ENCODE results near the gene SEMA4A.

SEMA4A gene

GRCh38 chr1:156135930-156136871, 17.2 kb upstream of the SEMA4A start:
- DNase-seq (ENCODE audit: low read depth in 2 of 2) = no peak

DNA sequence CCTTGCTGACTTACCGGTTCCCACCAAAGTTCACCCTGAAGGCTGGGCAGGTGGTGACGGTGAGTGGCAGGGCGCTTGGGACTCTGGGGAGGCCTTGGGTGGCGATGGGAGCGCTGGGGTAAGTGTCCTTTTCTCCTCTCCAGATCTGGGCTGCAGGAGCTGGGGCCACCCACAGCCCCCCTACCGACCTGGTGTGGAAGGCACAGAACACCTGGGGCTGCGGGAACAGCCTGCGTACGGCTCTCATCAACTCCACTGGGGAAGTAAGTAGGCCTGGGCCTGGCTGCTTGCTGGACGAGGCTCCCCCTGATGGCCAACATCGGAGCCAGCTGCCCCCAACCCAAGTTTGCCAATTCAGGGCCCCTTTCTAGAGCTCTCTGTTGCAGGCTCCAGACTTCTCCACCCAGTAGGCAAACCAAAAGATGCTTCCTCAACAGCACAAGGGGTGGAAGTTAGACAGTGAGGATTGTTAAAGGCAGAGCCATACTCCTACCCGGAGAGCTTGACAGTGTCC, 16.4 kb upstream of the SEMA4A start:
- no peak for DNase-seq (ENCODE audit: low read depth in 2 of 2)

- no peak for DNase-seq (ENCODE audit: low read depth in 2 of 2)
Measured at GRCh38 chr1:156138458-156138867, 14.9 kb upstream of the SEMA4A start.

GRCh38 chr1:156140879-156141707, 12.3 kb upstream of the SEMA4A start:
- DNase-seq (ENCODE audit: low read depth in 2 of 2) = no peak

GRCh38 chr1:156143765-156144489, 9.5 kb upstream of the SEMA4A start:
- DNase-seq (ENCODE audit: low read depth in 2 of 2) = no peak

- DNase-seq (ENCODE audit: low read depth in 2 of 2) = no peak
Measured at GRCh38 chr1:156144742-156145141, 8.6 kb upstream of the SEMA4A start.

- DNase-seq (ENCODE audit: low read depth in 2 of 2) = no peak
Measured at GRCh38 chr1:156145650-156146019, 7.8 kb upstream of the SEMA4A start.

DNA sequence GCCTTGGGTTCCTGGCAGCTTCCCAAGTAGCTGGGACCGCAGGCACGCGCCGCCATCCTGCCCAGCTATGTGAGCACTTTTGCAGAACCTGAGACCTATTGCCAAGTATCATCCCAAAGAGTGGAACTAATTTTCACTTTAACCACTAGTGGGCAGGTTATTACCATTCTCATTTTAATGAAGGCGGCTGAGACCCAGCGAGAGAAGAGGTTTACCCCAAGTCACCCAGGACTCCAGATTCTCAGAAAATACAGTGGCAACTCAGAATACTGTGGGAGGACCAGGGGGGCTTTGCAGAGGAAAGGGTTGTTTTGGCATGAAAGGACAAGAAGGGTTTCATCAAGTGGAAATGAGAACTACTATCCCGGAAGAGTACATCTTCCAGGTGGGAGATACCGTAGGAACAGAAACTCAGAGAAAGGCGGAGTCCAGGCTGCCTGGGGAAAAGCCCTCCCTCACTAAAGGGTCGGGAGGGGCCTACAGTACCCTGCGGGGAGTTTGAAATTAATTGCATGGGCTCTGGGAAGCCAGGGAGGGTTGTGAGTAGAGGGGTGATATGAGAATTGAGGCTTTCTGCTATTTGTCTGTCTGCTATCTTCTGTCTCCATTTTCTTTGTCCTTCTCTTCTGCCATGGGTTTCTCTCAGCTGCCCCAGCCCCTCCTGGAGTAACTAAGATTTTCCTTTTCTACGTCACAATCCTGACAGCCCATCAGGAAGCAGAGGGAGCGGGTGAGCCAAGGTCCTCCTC, 7.2 kb upstream of the SEMA4A start:
- DNase-seq (ENCODE audit: low read depth in 2 of 2) = peak in 1 of 2 donors; percentile 46

DNA sequence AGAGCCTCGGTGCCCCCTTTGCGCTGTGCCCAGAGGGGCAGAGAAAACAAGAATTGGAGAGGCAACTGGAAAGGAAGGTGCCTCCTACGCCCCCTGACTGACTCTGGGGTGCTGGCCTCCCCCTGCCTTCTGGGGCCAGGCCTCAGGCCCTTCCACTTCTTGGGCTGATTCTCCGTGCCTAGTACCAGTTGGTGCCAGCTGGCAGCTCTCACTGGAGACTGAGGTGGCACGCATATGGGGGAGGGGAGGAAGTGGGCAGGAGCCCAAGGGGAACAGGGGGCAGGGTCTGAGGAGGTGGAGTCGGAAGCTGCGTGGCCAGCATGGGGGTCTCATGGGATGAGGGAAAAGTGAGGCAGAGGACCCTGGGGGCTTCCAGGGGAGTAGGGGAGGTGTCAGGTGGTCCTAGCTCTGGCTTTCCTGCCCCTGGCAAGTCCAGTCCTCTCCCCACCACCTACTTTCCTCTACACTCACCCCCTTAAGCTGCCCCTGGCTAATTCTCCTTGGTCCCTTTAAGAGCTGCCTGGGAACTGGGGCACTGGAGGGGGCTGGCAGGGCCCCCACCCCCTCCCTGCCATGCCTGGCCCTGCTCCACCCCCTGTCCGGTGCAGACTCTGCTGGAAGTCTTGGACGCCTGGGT, 6.5 kb upstream of the SEMA4A start:
- no peak for DNase-seq (ENCODE audit: low read depth in 2 of 2)

- DNase-seq (ENCODE audit: low read depth in 2 of 2) = no peak
Measured at GRCh38 chr1:156148216-156148615, 5.2 kb upstream of the SEMA4A start.

- no peak for DNase-seq (ENCODE audit: low read depth in 2 of 2)
Measured at GRCh38 chr1:156149374-156150332, 3.7 kb upstream of the SEMA4A start.

DNA sequence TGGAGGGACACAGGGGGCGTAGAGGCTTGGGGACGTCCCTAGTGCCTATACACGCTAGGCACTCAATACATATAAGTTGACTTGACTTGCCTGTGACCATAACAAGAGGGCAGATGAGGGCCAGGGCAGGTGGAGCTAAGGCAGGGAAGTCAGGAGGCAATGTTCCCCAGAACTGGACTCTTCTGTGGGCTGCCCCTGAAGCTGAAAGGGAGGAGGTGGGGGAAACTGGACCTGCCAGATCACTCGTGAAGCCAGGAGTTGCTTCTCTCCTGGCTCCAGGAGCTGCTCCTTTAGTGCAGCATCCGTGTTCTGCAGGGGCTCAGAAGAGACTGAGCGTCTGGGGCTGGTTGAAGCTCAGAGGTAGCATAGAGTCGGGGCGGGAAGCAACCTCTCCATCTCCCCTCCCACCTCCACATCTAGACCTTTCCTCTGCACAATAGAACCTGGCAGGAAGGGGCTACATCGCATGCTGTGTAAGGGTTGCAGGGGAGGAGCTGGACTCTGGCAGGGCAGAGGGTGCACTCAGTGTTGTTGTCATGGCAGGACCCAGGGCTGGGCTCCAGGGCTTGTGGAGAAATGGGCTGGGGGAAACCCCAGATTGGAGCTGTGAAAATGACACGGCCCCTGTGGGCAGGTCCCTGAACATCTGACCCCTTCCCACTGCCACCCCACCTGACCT, 2.9 kb upstream of the SEMA4A start:
- no peak for DNase-seq (ENCODE audit: low read depth in 2 of 2)

GRCh38 chr1:156151093-156151688, 2.2 kb upstream of the SEMA4A start:
- DNase-seq (ENCODE audit: low read depth in 2 of 2) = no peak

- no peak for DNase-seq (ENCODE audit: low read depth in 2 of 2)
Measured at GRCh38 chr1:156152628-156153027, 757 bp upstream of the SEMA4A start.

GRCh38 chr1:156154317-156154749, 948 bp downstream of the SEMA4A start:
- DNase-seq (ENCODE audit: low read depth in 2 of 2) = no peak

GRCh38 chr1:156155756-156156510, 2.5 kb downstream of the SEMA4A start:
- no peak for DNase-seq (ENCODE audit: low read depth in 2 of 2)

DNA sequence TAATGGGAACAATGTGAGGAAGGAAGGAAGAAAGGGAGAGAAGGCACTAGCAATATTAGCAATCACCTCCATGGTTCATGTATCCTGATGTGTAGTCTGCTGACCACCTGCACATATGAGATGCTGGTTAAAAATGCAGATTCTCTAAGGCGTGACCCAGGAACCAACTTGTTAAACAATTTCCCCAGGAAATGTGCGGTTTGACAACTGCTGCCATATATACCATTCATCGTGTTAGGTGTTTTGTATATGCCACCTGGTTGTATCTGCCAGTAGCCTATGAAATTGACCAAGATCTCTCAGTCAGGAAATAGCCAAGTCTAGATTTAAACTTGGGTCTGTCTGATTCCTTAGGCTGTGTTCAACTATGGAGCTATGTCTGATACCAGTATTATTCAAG, 4.1 kb downstream of the SEMA4A start:
- no peak for DNase-seq (ENCODE audit: low read depth in 2 of 2)

DNA sequence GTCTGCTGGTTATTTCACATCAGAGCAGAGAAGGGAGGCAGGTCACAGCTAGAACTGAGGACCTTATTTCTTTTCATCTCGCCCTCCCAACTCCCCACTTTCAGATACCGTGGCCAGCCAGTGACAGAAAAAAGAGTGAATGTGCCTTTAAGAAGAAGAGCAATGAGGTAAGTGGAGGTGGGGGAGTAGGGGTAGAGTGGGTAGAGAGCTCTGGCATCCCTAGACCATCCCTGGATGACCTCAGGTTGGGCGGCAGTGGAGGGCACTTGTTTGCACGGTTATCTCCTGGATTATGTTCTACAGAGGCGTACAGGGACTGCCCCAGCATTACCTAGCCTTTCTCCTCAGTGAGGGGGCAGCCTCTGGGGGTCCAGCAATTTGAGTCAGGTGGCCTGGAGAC, 4.6 kb downstream of the SEMA4A start:
- DNase-seq (ENCODE audit: low read depth in 2 of 2) = no peak
